GM21447 (cell line): ENCODE results near the gene C4A.
"Not testable (repeated sequence)": the region's sequence is repeated elsewhere in the genome, so short reads cannot be mapped to it uniquely, and the experiment has no call there.

Experiments used
- ATAC-seq: cut with Tn5 transposase; IDR thresholded peaks from one replicate; pipeline ENCODE4 v1.9.1; 2021; ENCODE audit not compliant: unreplicated experiment

C4A gene

GRCh38 chr6:32047539-32047854, 65.6 kb downstream of the C4A start:
- no peak for ATAC-seq

- no peak for ATAC-seq
Observed at GRCh38 chr6:32047855-32048766, 66.3 kb downstream of the C4A start.

GRCh38 chr6:32049149-32049548, 67.3 kb downstream of the C4A start:
- ATAC-seq, result not testable (repeated sequence)

- ATAC-seq, result not testable (repeated sequence)
Observed at GRCh38 chr6:32049736-32050135, 67.9 kb downstream of the C4A start.

- ATAC-seq, result no peak
Observed at GRCh38 chr6:32050562-32050961, 68.7 kb downstream of the C4A start.
